IMR-90 (cell line): ENCODE data around the gene CEP104.

Experiments used
- BHLHE40 ChIP-seq: fragments of 150-350 bp; IDR thresholded peaks from 2 replicates; pipeline ENCODE4 v1.6.1; 2016; ENCODE audit warnings: mild to moderate bottlenecking, low read depth, low read length
- CEBPB ChIP-seq: IDR thresholded peaks from 2 replicates; pipeline ENCODE4 v1.6.1; 2012; ENCODE audit warnings: low read depth, low read length, improper control_type of control experiment
- CHD1 ChIP-seq: IDR thresholded peaks from 2 replicates; pipeline ENCODE4 v1.6.1; 2012; ENCODE audit warnings: low read depth, low read length, improper control_type of control experiment
- CTCF ChIP-seq: conservative IDR thresholded peaks from 2 replicates; pipeline ENCODE4 v1.5.1; 2012; ENCODE audit warnings: mild to moderate bottlenecking, low read depth, low read length, improper control_type of control experiment
- ELK1 ChIP-seq: fragments of 150-350 bp; IDR thresholded peaks from 2 replicates; pipeline ENCODE4 v1.6.1; 2016; ENCODE audit warnings: low read depth, mild to moderate bottlenecking, low read length, moderate library complexity, borderline replicate concordance
- MAFK ChIP-seq: IDR thresholded peaks from 2 replicates; pipeline ENCODE4 v1.6.1; 2012; ENCODE audit warnings: low read depth, low read length, improper control_type of control experiment
- MAZ ChIP-seq: IDR thresholded peaks from 2 replicates; pipeline ENCODE4 v1.6.1; 2012; ENCODE audit warnings: low read depth, mild to moderate bottlenecking, low read length, improper control_type of control experiment, moderate library complexity, borderline replicate concordance
- MXI1 ChIP-seq: IDR thresholded peaks from 2 replicates; pipeline ENCODE4 v1.6.1; 2012; ENCODE audit warnings: low read depth, mild to moderate bottlenecking, low read length, moderate library complexity, borderline replicate concordance
- POLR2A ChIP-seq: IDR thresholded peaks from 2 replicates; pipeline ENCODE4 v1.6.1; 2012; ENCODE audit warnings: mild to moderate bottlenecking, low read depth, low read length
- RCOR1 ChIP-seq: IDR thresholded peaks from 2 replicates; pipeline ENCODE4 v1.6.1; 2012; ENCODE audit warnings: mild to moderate bottlenecking, low read length, improper control_type of control experiment; ENCODE audit not compliant: insufficient replicate concordance
- SMC3 ChIP-seq: fragments of 150-350 bp; IDR thresholded peaks from 2 replicates; pipeline ENCODE4 v1.6.1; 2016; ENCODE audit warnings: low read depth, mild to moderate bottlenecking, antibody characterized with exemption, low read length, moderate library complexity
- TF ChIP-seq, protein P1 (sequence below): fragments of 150-350 bp; IDR thresholded peaks from 2 replicates; pipeline ENCODE4 v1.6.1; 2017; ENCODE audit warnings: mild to moderate bottlenecking, antibody characterized with exemption, low read length, low read depth

- TF ChIP-seq CTCF (no peak), CHD1 (no peak), POLR2A (no peak), CEBPB (no peak), MAFK (no peak), RCOR1 (no peak), MAZ (no peak), SMC3 (no peak), ELK1 (no peak), BHLHE40 (no peak), MXI1 (no peak)
- TF ChIP-seq, protein P1, sequence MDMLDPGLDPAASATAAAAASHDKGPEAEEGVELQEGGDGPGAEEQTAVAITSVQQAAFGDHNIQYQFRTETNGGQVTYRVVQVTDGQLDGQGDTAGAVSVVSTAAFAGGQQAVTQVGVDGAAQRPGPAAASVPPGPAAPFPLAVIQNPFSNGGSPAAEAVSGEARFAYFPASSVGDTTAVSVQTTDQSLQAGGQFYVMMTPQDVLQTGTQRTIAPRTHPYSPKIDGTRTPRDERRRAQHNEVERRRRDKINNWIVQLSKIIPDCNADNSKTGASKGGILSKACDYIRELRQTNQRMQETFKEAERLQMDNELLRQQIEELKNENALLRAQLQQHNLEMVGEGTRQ = no peak
Observed at GRCh38 chr1:3879787-3880428, 22.9 kb upstream of the CEP104 start.
